Stimulated activated CD8-positive, alpha-beta memory T cell treated with anti-CD3 and anti-CD28 coated beads, Interleukin-7, amount 100 ng/mL, for 48 hours (primary cell): ENCODE data around the gene RGS10.

Experiments
- DNase-seq, 2 donors: peaks; one replicate each; pipeline ENCODE4 v3.0.0-alpha.2; 2020; ENCODE audit warnings: low read depth in 1 of 2; ENCODE audit errors: extremely low read depth in 1 of 2

The RGS10 gene

DNA sequence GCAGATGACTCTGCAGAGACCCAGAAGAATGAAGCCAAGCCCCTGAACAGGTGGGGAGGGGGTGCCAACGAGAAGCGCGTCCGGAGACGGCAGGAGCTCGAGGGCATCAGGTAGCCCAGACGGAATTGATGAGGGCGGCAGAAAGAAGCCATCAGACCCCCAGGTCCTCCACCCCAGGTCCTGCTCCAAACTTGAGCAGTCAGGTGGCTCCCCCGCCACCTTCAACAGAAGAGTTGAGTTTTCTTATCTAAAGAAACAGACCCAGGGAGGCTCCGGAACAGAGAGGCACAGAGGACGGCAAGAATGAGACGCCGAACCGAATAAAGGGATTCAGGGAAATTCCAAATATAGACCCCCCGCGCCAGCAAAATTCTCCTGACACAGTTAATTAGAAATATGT, 22.2 kb downstream of the RGS10 start:
- DNase-seq = no peak

DNA sequence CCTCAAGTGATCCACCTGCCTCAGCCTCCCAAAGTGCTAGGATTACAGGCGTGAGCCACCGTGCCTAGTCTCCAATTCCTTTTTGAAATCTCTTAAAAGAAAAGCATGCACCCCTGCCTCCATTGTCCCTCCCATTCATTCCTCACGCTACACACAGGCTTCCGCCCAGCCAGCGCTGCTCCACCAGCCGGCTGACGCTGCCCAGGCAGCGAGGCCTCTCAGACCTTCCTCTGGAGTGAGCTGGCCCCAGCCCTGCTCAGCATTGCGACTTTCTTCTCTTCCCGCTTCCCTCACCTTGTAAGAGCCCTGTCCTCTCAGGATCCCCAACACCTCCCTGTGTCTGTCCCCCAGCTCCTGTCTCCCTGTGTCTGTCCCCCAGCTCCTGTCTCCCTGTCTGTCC, 23.6 kb downstream of the RGS10 start:
- no peak for DNase-seq

DNA sequence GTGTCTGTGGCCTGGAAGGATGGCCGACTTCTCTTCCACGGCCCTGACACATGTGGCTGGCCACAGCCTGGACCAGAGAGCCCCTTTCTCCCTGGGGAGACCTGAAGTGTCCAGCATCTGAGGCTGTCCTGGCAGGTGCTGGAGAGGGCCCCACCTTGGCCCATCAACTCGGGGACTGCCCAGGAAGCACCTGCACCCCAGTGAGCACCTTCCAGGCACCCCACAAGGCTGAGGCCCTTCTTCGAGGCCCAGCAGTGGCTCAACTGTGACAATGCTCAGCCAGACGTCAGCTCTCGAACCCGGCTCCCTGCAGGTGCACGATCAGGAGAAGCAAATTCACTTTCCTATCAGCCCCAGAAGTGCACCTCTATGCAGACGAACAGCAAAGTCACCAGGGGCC, 24.3 kb downstream of the RGS10 start:
- no peak for DNase-seq

DNA sequence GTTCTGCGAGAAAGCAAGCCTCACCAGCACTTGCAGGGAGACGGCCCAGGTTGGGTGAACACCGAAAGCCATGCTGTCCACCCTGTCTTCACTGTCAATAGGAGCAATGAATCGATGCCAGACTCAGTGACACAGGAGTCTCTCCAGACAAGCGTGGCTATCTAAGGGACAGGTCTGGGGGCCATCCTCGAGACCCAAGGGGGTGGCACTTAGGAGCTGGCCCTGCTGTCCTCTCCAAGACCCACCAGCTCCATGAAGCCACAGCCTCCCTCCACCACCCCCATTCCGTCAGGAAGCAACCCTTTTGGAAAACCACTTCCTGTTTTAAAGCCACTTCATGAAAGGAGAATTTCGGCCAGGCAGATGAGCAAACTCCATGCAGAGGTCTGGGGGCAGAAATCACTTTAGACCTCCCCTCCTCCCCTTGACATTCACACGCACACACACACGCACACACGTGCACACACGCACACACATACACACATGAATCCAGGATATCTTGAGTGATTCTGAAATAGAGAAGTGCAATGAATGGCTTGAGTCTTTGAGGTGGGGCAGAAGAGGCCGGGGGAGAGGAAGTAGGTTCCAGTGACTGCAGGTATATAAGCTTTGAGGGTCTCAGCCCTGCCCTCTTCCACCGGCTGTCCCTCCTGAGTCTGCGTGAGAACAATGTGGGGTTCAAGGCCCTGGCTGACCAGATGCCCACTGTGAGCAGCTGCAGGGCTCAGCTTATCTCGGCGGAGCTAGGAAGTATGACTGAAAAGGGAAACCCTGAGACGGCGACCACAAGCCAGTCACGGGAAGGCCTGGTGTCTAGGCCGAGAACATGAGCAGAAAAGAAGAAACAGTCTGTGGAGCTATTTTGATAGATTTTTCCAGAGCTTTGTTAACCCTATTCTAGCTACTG, 25.0 kb downstream of the RGS10 start:
- DNase-seq = peak in 1 of 2 donors; percentile 74

DNA sequence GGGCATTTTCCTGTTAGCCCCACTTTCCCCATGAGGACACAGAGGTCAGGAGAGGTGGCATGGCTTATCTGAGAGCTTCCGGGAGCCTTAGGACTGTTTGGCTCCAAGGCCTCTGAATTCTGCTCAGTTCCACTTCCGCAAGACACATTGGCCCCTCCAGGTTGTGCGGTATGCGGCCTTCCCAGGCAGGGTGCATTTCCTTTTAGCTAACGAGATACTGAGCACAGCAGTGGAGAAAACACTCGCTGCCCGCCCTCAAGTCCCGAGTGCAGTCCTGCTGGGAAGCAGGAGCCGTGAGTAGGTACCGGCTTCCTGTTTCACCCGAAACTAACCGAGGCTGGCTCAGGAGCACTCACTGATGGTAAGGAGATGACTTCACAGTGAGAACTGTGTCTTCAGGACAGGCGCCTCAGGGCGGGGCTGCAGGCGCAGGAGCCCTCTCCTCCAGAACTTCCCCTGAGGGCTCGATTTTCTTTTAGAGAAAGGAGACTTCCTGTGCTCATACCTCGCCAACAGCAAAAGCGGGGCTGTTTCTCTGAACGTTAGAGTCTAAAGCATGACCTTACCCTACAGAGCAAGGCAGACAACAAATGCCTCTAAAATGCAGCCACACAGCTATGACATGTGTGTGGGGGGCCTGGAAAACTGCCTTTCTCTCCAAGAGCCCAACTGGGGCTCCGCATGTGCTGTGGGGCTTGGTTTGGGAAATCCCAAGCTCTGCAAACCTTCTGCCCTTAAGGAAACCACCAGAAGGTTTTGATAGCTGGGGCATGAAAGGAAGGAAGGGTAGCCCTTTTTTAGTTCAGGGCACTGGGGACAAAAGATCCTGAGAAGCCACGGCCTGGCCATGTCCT, 25.9 kb downstream of the RGS10 start:
- DNase-seq = peak; percentile 45 to 75

DNA sequence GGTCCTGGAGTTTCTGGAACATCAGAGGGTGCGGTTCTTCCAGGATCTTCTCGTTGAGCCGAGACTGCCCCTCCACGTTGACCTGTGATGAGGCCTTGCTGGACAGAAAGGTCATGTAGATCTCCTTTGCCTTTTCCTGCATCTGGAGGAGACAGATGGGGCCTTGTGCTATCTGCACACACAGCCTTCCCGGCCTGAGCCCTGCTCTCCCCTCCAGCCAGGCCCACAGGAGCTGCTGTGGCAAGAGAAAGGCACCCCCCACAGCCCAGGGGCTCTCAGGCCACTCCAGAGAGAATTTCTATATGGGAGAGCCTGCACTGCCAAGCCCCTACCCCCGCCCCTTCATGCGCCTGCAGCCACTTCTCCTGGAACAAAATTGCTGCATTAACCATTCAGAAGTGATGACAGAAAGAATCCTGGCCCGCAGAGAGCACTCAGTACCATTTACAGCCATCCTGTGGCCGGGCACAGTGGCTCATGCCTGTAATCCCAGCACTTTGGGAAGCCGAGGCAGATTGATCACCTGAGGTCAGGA, 26.9 kb downstream of the RGS10 start:
- no peak for DNase-seq

DNA sequence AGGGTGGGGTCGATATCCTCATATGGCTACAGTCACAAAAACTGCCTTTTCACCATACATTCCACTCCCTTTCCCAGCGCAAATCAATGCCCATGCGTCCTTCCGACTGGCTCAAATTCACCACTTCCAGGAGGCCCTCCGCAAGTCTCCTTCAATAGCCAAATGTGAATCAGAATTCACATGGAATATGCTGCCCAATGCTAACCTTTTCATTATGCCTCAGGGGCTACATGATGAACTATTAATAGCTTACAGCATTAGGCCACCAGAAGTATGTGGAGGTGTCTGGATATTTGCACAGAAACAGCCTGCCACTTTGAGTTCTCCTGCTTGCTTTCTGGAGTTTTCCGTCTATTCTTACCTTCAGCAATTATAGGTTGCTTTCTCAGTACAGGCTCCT, 27.7 kb downstream of the RGS10 start:
- no peak for DNase-seq

DNA sequence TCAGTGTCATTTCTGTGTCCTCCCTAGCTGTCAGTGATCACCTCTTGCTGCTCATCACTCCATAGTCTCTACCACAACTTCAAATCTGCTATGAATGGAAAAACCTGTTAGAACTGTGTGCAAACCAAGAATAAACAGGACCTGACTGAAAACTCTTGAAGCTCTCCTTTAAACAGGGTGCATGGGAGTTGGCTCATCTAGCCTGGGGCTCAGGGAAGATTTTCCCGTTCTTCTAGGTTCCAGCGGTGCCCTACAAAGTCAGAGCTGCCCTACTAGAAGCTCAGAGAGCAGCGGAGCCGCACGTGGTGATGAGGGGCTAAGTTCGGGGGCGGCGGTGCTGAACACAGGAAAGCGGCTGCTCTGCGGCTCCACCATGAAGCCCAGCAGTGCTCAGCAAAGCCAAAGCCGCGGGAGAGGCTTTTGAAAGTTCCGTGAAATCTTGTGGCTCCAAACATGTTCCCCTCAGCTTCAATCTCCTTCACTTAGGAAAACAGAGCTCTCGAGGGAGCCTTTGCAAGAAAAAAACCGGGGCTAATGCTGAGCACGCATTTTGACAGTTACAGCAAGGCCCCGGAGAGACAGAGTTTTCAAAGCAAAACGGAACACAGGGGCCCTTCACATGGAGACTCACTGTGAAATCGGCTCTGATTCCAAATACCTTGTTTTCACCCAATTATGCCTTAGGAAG, 30.5 kb downstream of the RGS10 start:
- no peak for DNase-seq

DNA sequence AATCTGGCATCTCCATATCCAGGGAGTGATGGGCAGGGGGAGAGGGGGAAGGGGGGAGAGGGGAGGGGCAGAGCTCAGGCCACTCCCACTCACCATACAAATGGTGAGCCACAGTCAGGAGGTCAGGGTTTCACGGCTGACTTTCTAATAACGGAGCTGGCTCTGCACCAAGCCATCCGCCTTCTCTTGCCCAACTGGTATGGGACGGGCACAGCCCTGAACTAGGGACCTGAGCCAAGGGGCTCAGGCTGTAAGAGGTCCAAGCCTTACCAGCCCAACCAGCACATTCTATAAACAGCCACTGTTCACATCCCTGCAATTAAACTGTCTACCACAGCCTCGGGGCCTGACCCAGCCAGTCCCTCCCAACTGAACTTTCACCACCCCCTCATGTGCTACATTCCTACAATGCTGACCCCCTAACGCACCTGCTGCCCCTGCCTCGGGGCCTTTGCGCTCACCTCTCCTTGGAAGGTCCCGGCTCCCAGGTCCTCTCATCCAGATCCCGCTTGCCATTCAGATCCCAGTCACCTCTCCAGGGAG, 32.5 kb downstream of the RGS10 start:
- DNase-seq = no peak

DNA sequence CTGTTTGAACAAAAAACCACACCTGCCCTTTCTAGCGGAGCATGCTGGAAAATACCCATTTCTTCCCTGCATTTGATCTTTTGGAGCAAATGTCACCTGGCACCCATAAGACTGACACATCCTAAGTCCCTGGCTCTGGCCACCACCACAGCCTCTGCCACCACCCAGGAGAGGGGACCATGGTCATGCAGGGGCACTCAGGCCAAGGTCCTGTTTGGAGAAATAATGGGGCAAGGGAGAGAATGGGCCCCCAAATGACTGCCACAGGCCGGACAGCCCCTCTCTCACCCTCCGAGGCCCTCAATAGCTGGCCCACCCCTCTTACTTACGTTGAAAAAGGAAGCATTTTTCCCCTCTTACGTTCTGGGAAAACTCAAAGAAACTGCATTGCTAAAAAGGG, 35.4 kb downstream of the RGS10 start:
- no peak for DNase-seq

DNA sequence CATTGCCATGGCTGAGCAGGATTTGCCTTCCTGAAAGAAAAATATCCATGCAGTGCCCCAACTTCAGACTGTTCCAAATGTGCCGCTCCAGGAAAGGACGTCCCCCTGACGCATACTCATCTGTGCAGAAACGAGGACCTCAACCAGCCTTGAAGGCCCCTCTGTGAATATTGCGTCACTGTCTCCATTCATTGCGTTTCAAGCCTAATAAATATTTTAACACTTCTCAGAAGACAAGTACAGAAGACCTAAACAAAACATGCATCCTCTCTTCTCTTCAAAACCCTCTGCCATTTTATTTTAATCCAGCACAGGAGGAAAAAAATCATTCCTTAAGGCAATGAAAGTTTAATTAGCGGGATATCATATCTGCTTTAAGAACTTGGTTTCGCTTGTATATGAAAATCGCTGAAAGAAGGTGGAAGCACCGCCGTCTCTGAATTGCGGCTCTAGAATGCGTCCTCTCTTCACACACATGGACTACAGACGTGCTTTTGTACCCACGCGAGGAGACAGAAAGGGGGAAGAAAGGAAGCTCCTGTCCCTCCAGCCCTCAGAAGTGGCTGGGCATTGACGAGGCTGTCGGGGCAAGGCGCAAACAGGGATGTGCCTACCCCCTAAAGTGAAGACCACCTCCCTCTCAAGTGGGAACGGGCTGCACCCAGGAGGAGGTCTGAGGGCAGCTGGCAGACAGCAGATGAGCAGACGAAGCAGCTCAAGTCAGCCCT, 36.8 kb downstream of the RGS10 start:
- DNase-seq = no peak

DNA sequence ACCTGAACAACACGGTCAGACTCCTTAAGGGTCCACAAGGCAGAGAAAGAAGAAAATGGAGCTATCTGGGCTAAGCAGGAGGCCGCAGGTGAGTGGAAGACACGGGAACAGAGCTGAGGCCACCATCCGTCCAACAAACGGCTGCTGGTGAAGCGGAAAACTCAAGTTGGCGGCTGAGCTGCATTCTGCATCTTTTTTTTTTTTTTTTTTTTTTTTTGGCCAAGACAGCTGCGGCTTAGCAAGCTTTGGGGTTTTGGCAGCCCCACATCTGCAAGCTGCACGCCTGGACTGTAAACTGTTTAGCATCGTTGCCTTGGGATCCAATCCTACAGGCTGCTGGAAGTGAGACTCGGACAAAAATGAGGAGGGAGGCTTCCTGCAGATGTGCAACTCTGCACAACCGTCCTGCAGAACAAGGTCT, 37.4 kb downstream of the RGS10 start:
- DNase-seq = no peak

DNA sequence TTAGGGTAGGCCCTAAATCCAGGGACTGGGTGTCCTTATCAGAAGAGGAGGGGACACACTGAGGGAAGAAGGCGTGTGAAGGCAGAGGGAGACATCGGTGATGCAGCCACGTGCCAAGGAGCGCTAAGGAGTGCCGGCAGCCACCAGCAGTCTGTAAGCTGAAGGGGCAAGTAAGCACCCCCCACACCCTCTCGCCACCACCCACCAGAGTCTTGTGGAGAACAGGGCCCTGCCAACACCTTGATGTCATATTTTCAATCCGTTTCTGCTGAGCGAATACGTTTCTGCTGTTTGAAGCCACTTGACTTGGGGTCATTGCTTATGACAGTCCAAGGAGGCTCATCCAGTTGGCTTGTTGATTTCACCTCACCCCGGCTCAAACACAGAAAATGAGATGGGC, 37.9 kb downstream of the RGS10 start:
- DNase-seq = no peak

DNA sequence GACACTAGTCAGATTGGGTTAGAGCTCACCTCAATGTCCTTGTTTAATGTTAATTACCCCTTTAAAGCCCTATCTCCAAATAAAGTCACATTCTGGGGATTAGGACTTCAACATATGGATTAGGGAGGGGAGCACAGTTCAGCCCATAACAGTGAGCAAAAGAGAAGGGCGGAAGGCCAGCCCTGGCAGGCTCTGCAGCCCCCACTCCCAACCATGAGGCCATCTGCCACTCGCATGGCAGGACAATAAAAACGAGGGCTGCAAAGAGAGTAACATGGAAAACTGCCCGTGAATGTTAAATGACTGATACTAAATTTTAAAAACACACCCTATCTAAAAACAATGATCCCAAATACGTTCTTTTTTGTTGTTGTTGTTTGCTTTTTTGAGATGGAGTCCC, 38.7 kb downstream of the RGS10 start:
- DNase-seq = no peak

DNA sequence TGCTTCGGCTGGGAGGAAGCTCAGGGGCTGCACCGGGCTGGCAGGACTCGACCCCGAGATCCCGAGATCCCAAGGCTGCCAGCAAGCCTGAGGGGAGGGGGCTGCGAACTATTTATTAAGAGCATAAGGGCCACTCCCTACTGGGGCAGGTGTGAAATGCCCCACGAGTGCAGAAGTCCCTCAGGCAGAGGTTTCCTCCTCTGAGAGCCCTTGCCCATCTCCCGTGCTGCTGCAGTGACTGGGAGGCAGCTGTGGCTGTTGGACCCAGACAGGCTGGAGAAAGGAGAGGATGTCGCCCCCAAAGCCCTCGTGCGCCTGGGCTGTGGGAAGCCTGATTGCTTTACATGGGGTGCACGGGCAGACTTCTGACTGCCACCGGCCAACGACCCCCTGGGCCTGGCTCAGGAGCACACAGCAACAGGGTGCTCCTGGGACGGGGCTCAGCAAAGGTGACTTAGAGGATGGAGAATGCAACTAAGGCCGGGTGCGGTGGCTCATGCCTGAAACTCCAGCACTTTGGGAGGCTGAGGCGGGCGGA, 39.8 kb downstream of the RGS10 start:
- no peak for DNase-seq

DNA sequence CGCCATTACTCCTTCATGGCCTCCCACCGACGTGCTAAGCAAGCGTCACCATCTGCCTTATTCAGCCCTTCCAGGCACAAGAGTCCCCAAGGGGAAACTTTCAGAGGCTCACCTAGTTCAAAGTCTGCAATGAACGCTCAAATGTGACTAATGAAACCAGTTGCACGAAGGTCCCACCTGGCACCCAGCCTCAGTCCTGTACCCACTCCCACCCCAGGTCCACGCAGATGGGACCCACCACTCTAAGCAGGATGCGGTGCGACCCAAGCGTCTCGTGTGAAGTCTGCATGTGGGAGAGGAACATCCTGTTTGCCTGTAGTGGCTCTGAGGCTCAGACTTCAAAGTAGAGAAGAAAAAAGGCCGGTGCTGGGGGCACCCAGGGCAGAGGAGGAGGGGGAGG, 40.3 kb downstream of the RGS10 start:
- DNase-seq = peak; percentile 62 to 72

DNA sequence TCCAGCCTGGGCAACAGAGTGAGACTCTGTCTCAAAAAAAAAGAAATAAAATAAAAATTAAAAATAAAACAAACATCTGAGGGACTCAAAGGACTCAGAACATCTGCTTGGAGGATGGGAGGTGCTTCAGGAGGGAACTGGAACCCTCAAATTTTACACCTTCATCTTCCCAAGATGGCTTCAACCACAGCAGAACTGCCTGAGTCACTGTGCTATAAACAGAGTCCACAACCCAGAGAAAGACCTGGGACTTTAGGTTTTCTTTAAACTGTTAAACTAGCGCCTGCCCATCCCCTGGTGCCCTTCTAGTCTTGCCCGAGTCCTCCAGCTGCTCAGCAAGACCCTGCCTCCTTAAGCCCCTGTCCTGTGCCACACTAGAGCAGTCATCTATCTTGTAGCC, 40.8 kb downstream of the RGS10 start:
- DNase-seq = no peak

DNA sequence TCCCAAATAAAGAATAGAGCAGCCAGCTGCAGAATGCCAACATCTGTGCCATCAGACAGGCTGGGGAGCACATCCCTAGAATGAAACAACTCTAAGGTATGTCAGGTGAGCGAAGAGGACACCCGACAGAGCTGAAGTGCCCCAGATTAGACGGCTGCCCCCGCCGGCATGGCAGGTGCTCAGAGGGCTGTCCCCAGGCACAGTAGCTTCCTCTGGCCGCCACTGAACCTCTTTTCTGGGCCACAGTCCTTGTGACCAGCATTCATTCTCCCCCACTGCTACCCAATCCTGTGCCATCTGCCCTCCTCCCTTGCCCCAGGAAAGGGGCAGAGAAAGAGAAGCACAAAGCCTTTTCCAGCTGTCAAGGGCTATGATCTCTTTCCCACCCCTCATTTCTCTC, 41.7 kb downstream of the RGS10 start:
- no peak for DNase-seq

DNA sequence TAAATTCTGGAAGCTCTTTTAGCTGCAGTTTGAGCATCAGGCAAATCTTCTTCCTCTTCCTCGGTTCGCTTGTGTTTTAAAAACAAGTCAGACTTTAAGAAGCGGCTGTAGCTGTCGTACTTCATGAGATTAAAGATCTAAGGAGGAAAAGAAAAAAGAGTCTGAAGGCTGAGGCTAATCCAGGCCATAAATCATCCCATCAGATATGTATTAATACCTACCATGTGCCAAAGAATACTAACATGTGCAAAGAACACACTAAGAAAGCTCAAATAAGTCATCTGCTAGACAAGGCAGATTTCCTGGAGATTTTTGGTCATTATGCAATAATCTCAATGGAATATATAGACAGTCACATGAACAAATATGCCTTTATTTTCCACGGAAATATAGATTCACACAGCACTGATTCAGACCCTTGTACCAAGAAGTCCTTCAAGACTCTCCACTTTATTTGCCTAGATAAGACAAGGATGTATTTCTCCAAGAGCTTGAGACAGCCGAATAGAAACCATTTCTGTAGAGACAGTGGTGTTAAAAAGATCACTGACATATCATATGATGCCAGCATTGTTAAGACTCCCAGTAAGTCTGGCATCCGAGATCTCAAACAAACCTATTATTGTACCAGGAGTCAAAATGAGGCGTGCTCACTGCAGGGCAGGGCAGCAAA, 42.3 kb downstream of the RGS10 start:
- no peak for DNase-seq

DNA sequence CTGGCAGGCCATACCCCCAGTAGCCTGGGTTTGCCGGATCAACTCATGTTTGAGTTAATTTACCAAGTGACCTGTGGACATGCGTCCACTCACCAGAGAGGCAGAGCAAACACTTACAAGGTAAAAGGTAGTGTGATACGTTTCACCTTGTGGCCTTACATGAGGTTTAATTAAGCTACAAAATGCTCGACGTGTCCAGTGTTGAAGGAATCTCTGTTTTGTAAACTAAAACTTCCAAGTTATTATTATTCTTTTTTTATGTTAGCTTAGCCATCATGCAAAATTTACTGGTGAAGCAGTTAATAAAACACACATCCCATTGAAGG, 42.9 kb downstream of the RGS10 start:
- DNase-seq = no peak
